GM12878 (cell line): ENCODE measurements around the gene BRF1. TPM values are rescaled to one million over a fixed set of nuclear protein-coding genes. Genes with fewer than 3 reads are reported as not detected.

ENCODE experiments used
- ATAC-seq: fragments of 200-7000 bp; cut with Tn5 transposase; 3 replicates; pipeline ENCODE4 v1.9.1; 2020; ENCODE audit warnings: mild to moderate bottlenecking, moderate library complexity
- BruUV-seq: library from RNA; stranded (reverse); fragments of 400-500 nt; replicated peaks from 2 replicates; lab custom pipeline; 2021; lab: Mats Ljungman, UMichigan
- CTCF ChIA-PET: fragments of 300-600 bp; sonication (Branson Sonifier 250); formaldehyde crosslinking; extraction: SDS; loops from one replicate; lab custom pipeline; 2021; ENCODE audit warnings: inconsistent platforms; lab: Yijun Ruan, JAX
- POLR2A ChIA-PET: fragments of 350-600 bp; formaldehyde crosslinking; extraction: SDS; loops from one replicate; lab custom pipeline; 2021; ENCODE audit warnings: inconsistent platforms; lab: Charles Lee
- RAD21 ChIA-PET: fragments of 300-600 bp; sonication (Branson Sonifier 250); formaldehyde crosslinking; loops from one replicate; lab custom pipeline; 2023; ENCODE audit warnings: antibody characterized with exemption; ENCODE audit not compliant: unreplicated experiment; lab: Charles Lee
- SMC1A ChIA-PET: fragments of 300-600 bp; sonication (Branson Sonifier 250); formaldehyde crosslinking; loops from one replicate; lab custom pipeline; 2023; ENCODE audit not compliant: unreplicated experiment, uncharacterized antibody; lab: Charles Lee
- DNase-seq: peaks from one replicate; pipeline ENCODE4 v3.0.0-alpha.2; 2011; ENCODE audit warnings: low read depth, low spot score
- FAIRE-seq: peaks from 3 replicates; lab custom pipeline; 2011; peaks lifted over from hg19 to GRCh38; lab: Jason Lieb, UNC
- H2AFZ ChIP-seq: 2 replicates; pipeline ENCODE4 v1.6.0; 2011; ENCODE audit warnings: low read depth, low read length, control low read depth; ENCODE audit not compliant: control insufficient read depth
- H3K27ac ChIP-seq: 2 replicates; pipeline ENCODE4 v1.5.1; 2011; ENCODE audit warnings: control low read depth; ENCODE audit not compliant: control insufficient read depth, insufficient read depth
- H3K27me3 ChIP-seq, 2 experiments: replicated peaks in 1 of 2; 2 replicates each; pipeline versions ENCODE4 v1.6.0 to v1.6.1; 2011; ENCODE audit warnings: low read length in 1 of 2; ENCODE audit not compliant: control insufficient read depth in 2 of 2, insufficient read depth in 2 of 2
- H3K36me3 ChIP-seq, 2 experiments: 2 replicates each; pipeline ENCODE4 v1.5.1; 2011; ENCODE audit warnings: low read length in 1 of 2; ENCODE audit not compliant: control insufficient read depth in 2 of 2, insufficient read depth in 2 of 2
- H3K4me1 ChIP-seq: 2 replicates; pipeline ENCODE4 v1.6.1; 2011; ENCODE audit warnings: mild to moderate bottlenecking, low read length, moderate library complexity, mixed read lengths; ENCODE audit not compliant: control insufficient read depth, insufficient read depth
- H3K4me2 ChIP-seq: 2 replicates; pipeline ENCODE4 v1.6.0; 2011; ENCODE audit warnings: control low read depth; ENCODE audit not compliant: control insufficient read depth, insufficient read depth
- H3K4me3 ChIP-seq: fragments of 200-600 bp; sonication (generic); 2 replicates; pipeline ENCODE4 v1.5.1; 2016
- H3K79me2 ChIP-seq: 2 replicates; pipeline ENCODE4 v1.6.0; 2011; ENCODE audit warnings: low read length; ENCODE audit not compliant: control insufficient read depth, insufficient read depth
- H3K9ac ChIP-seq: 2 replicates; pipeline ENCODE4 v1.8.0; 2011; ENCODE audit warnings: low read length, control low read depth, mixed read lengths; ENCODE audit not compliant: control insufficient read depth, insufficient read depth
- H3K9me3 ChIP-seq: replicated peaks from 3 replicates; pipeline ENCODE4 v1.5.1; 2011; ENCODE audit warnings: mild to moderate bottlenecking, low read length; ENCODE audit not compliant: control insufficient read depth, insufficient read depth
- H4K20me1 ChIP-seq: 2 replicates; pipeline ENCODE4 v1.6.0; 2011; ENCODE audit not compliant: control insufficient read depth, insufficient read depth
- BHLHE40 ChIP-seq, 2 experiments: fragments of 450-650 bp in 1 of 2; IDR thresholded peaks; 2 replicates each; pipeline ENCODE4 v1.6.1; 2011 to 2017; ENCODE audit warnings: low read depth in 2 of 2, borderline replicate concordance in 1 of 2, improper control_type of control experiment in 1 of 2, low read length in 1 of 2, mild to moderate bottlenecking in 1 of 2
- IRF4 ChIP-seq: IDR thresholded peaks from 2 replicates; pipeline ENCODE4 v1.6.1; 2011; ENCODE audit warnings: low read depth, low read length
- KAT2A ChIP-seq: conservative IDR thresholded peaks from 2 replicates; pipeline ENCODE4 v1.6.1; 2011; ENCODE audit warnings: low read depth, low read length; ENCODE audit not compliant: control insufficient read depth
- KDM1A ChIP-seq: fragments of 200-600 bp; sonication (generic); IDR thresholded peaks from 2 replicates; pipeline ENCODE4 v1.6.1; 2016; ENCODE audit warnings: borderline replicate concordance
- KLF5 ChIP-seq: fragments of 450-650 bp; IDR thresholded peaks from 2 replicates; pipeline ENCODE4 v1.6.1; 2014; ENCODE audit warnings: mild to moderate bottlenecking; ENCODE audit not compliant: partially characterized antibody
- RAD51 ChIP-seq: fragments of 450-650 bp; IDR thresholded peaks from 2 replicates; pipeline ENCODE4 v1.6.1; 2016; ENCODE audit warnings: moderate library complexity, mild to moderate bottlenecking, inconsistent platforms
- SKIL ChIP-seq: fragments of 450-650 bp; IDR thresholded peaks from 2 replicates; pipeline ENCODE4 v1.6.1; 2017; ENCODE audit warnings: mild to moderate bottlenecking, low read depth, inconsistent platforms; ENCODE audit not compliant: poor library complexity, severe bottlenecking
- SMC3 ChIP-seq: IDR thresholded peaks from 2 replicates; pipeline ENCODE4 v1.6.1; 2011; ENCODE audit warnings: low read length, improper control_type of control experiment, borderline replicate concordance
- TCF7 ChIP-seq: IDR thresholded peaks from 2 replicates; pipeline ENCODE4 v1.6.1; 2014; ENCODE audit warnings: antibody characterized with exemption, borderline replicate concordance
- ZBTB4 ChIP-seq: fragments of 450-650 bp; formaldehyde crosslinking; IDR thresholded peaks from 2 replicates; pipeline ENCODE4 v1.4.0; 2022; ENCODE audit warnings: mild to moderate bottlenecking, moderate library complexity
- WGBS: methylation state at CpG from one replicate; pipeline ENCODE4 v1.1.6; 2016; ENCODE audit warnings: low lambda C conversion rate; ENCODE audit not compliant: insufficient replicate concordance, insufficient coverage; ENCODE audit errors: missing lambda C conversion rate; 5-methylcytosine and 5-hydroxymethylcytosine counted together
- in situ Hi-C: fragments of 300-500 bp; cut with MboI; formaldehyde crosslinking; loops from 9 replicates; pipeline ENCODE4 v1.14.3; 2018; ENCODE audit warnings: mixed read lengths
- intact Hi-C: fragments of 100-400 bp; cut with micrococcal nuclease; formaldehyde crosslinking; loops from one replicate; pipeline ENCODE4 v1.14.2; 2022; ENCODE audit not compliant: unreplicated experiment
- polyA plus RNA-seq, 11 experiments: library from polyadenylated mRNA; depleted of rRNA in 4 of 11; unstranded in 6 of 11; stranded (reverse) in 5 of 11; fragments of >200 nt; fragmentation: Nextera tagmentation in 4 of 11; fragmentation: Illumina TruSeq in 1 of 11; extraction: Ambion mirVana in 4 of 11; extraction: Trizol in 1 of 11; gene quantifications; 1 replicate in 1 of 11; 2 replicates in 10 of 11; pipeline versions ENCODE4 v1.2.1 to v1.2.3, GENCODE V29; 2011 to 2016; ENCODE audit warnings: inconsistent platforms in 2 of 11, missing spikeins in 2 of 11, low read depth in 1 of 11
- total RNA-seq, 4 experiments: library from RNA; depleted of rRNA in 3 of 4; stranded (reverse); fragments of >200 nt in 3 of 4; fragmentation: Illumina TruSeq in 1 of 4; extraction: Trizol in 1 of 4; gene quantifications; 2 replicates each; pipeline versions ENCODE4 v1.2.1 to v1.2.3, GENCODE V29; 2013 to 2021
- TF ChIP-seq, protein P1 (sequence below): fragments of 450-650 bp; IDR thresholded peaks from 2 replicates; pipeline ENCODE4 v1.6.1; 2018; ENCODE audit warnings: borderline replicate concordance, mild to moderate bottlenecking; ENCODE audit not compliant: partially characterized antibody

Gene BRF1
- total and polyA plus RNA-seq, 10 of the 15 experiments (the other 5 are each of a cell fraction or from before 2014, with no cell fraction given): 0.21 to 33.5 (median 10.7) TPM

GRCh38 chr14:105346200-105346533 lies 45.4 kb upstream of the BRF1 start (continued):
- no peak for TF ChIP-seq TCF7
- no peak for TF ChIP-seq SKIL
- TF ChIP-seq KLF5: no peak

- RAD21 ChIA-PET: no interaction called here
- SMC1A ChIA-PET: interaction anchor here (0.6 kb wide), 1 partner anchor 1277 kb away, joined by 3 read pairs; no protein-coding TSS in a partner anchor
- Histone ChIP-seq H3K9me3 (no peaks in the 10 kb centered on the region), H3K36me3 (no peaks in the 10 kb centered on the region), H3K4me2 (no peak overlapping the region), H3K27me3 (no peaks in the 10 kb centered on the region)
- WGBS: 59% methylated on average over 7 of the region's 7 CpGs
- TF ChIP-seq KDM1A (no peak), BHLHE40 (IDR thresholded peaks at IDR 0.05; ENCODE audit: borderline replicate concordance in 1 of 2, low read depth in 2 of 2, low read length in 1 of 2) (no peak), KAT2A (no peak), ZBTB4 (CRISPR knock-in tag) (no peak), RAD51 (no peak), SMC3 (no peak), IRF4 (no peak)
- TF ChIP-seq, protein P1, sequence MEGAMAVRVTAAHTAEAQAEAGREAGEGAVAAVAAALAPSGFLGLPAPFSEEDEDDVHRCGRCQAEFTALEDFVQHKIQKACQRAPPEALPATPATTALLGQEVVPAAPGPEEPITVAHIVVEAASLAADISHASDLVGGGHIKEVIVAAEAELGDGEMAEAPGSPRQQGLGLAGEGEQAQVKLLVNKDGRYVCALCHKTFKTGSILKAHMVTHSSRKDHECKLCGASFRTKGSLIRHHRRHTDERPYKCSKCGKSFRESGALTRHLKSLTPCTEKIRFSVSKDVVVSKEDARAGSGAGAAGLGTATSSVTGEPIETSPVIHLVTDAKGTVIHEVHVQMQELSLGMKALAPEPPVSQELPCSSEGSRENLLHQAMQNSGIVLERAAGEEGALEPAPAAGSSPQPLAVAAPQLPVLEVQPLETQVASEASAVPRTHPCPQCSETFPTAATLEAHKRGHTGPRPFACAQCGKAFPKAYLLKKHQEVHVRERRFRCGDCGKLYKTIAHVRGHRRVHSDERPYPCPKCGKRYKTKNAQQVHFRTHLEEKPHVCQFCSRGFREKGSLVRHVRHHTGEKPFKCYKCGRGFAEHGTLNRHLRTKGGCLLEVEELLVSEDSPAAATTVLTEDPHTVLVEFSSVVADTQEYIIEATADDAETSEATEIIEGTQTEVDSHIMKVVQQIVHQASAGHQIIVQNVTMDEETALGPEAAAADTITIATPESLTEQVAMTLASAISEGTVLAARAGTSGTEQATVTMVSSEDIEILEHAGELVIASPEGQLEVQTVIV: no peak
- TF ChIP-seq, all 136 proteins: peak for 0
- Histone ChIP-seq H3K4me1 (peaks cover 6% of the 10 kb centered on the region), H3K27ac (no peak overlapping the region), H3K9ac (no peak overlapping the region), H2AFZ (no peak overlapping the region), H4K20me1 (peaks cover 3% of the 10 kb centered on the region; the same call in 1 of the 2 replicates), H3K4me3 (no peak overlapping the region), H3K79me2 (no peaks in the 10 kb centered on the region)
- POLR2A ChIA-PET: interaction anchor here (0.7 to 1.5 kb wide), 2 partner anchors 41 to 42 kb away, joined by 3 to 4 read pairs; partner anchors contain the start of gene BRF1
- no TSS peak for BruUV-seq
- in situ Hi-C loops (no loop called here), intact Hi-C loops (no loop called here)
- DNase-seq: no peak
- no peak for ATAC-seq
- CTCF ChIA-PET: interaction anchor here (0.6 to 2.5 kb wide), 2 partner anchors 9 to 253 kb away, joined by 3 to 11 read pairs; no protein-coding TSS in a partner anchor
- FAIRE-seq: no peak
Observed at GRCh38 chr14:105343194-105343593, 42.4 kb upstream of the BRF1 start.
